ENCODE measurements around the gene SMYD1. TPM values are rescaled to one million over a fixed set of nuclear protein-coding genes. Genes with fewer than 3 reads are reported as not detected.
A peak's percentile ranks its signal among the peaks of the same experiment; 100 is the strongest.
"Not testable (repeated sequence)": the region's sequence is repeated elsewhere in the genome, so short reads cannot be mapped to it uniquely, and the experiment has no call there.

Gene SMYD1
- polyA plus RNA-seq (ENCODE audit: insufficient read length in 4 of 4) = not detected

DNA sequence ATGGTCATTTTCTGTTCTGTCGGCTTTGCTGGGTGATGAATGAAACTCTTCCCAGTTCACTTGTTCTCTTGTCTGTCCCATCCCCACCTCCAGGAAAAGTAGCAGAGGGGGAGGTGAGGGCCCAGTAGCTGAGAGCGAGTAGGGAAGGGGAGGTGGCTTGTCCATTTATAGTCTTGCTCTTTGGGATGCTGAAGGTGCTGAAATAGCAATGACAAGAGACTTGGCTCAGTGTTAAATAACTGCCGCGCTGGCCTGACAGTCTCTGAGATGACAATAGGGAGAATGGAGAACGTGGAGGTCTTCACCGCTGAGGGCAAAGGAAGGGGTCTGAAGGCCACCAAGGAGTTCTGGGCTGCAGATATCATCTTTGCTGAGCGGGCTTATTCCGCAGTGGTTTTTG is at the start of gene SMYD1:
Gene SMYD1, plus strand, starts transcription at position 228 of the 400 bp plus-strand sequence. Its CDS starts 40 bp downstream, at position 268.
- DNase-seq (ENCODE audit: low read depth in 4 of 4, low spot score in 2 of 4) = no peak

- DNase-seq (ENCODE audit: low read depth in 4 of 4, low spot score in 2 of 4) = not testable (repeated sequence)
Observed at GRCh38 chr2:88018077-88018805, 49.4 kb upstream of the SMYD1 start.

- no peak for DNase-seq (ENCODE audit: low read depth in 4 of 4, low spot score in 2 of 4)
Observed at GRCh38 chr2:88018909-88019308, 48.7 kb upstream of the SMYD1 start.

DNA sequence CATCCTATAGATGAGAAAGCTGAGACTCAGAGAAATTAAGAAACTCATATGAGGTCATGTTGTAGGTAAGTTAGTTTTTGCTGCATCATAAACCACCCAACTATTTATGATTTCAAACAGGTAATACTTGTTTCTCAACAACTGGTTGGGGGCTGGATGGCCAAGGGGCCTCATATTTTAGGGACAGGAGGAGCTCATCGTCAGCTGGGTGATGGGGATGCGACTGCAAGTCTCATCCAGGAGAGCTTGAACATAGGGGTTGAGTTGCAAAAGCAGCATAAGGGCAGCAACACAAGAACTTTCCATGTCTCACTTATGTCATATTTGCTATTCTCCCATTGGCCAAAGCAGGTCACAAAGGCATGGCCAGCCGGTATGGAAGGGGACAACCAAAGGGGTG is 47.6 kb upstream of the SMYD1 start:
- no peak for DNase-seq (ENCODE audit: low read depth in 4 of 4, low spot score in 2 of 4)

DNA sequence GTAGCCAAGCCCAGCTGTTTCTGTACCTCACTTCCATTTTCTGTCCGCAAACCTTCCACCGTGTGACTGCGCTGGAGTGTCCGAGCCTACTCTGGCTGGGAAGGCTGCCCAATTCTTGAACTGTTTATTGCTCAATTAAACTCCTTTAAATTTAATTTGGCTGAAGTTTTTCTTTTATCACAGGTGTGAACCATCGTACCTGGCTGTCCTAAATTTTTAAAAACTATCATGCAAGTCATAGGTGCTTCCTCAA is 45.0 kb upstream of the SMYD1 start:
- DNase-seq (ENCODE audit: low read depth in 4 of 4, low spot score in 2 of 4) = no peak

- no peak for DNase-seq (ENCODE audit: low read depth in 4 of 4, low spot score in 2 of 4)
Observed at GRCh38 chr2:88024509-88024908, 43.1 kb upstream of the SMYD1 start.

DNA sequence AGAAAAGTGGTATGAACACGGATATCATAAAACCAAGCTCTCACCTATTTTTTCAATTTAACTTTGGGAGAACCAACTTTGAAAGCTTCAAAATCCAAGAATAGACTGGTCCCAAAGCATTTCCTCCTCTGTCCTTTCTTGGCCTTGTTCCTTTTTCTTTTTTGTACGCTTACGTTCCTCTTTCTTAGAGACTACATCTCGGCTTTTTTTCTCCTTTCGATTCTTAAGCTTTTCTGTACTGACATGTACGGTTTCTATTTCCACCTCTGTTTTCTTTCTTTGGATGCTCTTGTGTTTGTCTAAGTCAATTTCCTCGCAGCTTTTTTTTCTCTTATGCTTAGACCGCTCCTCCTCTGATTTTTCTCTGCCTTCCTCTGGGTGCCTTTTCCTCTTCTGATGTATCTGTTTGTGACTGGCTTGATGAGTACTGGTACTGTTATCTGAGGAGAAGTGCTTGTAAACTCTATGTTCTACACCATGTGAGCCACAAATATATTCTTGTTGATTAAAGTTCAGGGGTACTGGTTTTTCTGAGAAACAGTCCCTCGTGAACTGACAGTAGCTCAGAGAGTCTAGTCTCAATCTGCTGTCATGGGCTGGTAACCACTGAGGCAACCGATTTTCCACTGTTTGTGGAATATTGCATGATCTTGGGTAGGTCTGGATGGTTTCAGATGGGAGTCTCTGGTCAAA is 39.8 kb upstream of the SMYD1 start:
- no peak for DNase-seq (ENCODE audit: low read depth in 4 of 4, low spot score in 2 of 4)

GRCh38 chr2:88028931-88029330 is 38.7 kb upstream of the SMYD1 start:
- DNase-seq (ENCODE audit: low read depth in 4 of 4, low spot score in 2 of 4) = no peak

DNA sequence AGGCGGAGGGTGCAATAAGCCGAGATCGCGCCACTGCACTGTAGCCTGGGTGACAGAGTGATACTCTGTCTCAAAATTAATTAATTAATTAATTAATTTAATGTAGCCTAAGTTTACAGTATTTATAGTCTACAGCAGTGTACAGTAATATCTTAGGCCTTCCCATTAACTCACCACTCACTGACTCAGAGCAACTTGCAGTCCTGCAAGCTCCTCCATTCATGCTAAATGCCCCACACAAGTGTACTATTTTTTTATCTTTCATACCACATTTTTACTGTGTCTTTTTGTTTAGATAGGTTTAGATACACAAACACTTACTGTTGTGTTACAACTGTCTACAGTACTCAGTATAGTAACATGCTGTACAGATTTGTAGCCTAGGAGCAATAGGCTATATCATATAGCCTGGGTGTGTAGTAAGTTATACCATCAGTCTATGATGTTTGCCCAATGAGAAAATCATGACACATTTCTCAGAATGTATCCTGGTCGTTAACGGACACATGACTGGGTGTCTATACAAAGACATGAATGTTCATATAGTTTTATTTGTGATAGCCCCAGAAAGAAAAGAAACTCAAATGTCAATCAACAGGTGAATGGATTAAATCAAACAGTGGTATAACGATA is 35.4 kb upstream of the SMYD1 start:
- no peak for DNase-seq (ENCODE audit: low read depth in 4 of 4, low spot score in 2 of 4)

DNA sequence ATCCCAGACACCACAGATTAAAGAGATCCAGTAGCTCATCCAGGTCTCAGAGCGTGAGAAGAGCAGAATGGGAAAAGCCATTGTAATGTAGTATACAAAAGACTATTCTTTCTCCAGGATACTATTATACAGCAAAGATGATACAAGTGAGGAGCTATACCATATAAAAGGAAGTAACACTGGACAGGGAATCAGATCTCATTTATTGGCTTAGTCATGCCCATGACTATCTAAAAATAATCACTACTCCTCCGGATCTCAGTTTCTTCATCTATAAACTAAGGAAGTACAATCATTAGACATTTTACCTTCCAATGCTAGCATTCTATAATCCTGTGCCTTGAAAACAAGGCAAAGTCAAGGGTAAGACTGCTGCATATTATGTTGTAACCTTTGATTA is 31.4 kb upstream of the SMYD1 start:
- DNase-seq (ENCODE audit: low read depth in 4 of 4, low spot score in 2 of 4) = no peak

DNA sequence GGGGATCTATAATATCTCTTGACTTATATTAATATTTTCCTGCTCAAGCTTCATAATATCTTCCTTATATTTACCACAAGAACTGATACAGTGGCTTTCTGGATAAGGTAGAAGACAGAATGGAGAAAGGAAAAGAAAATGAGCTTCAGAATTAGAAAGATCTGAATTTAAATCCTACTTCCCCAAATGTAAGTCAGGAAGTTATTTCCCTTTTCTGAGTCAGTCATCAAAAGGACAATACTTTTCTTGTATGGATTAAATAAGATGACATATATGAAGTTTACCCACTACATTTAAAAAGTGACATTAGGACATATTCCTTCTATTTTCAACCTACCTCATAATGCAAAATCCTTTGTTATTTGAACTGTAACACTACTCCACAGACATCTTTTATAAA is 31.0 kb upstream of the SMYD1 start:
- no peak for DNase-seq (ENCODE audit: low read depth in 4 of 4, low spot score in 2 of 4)

- no peak for DNase-seq (ENCODE audit: low read depth in 4 of 4, low spot score in 2 of 4)
Observed at GRCh38 chr2:88038263-88039105, 29.1 kb upstream of the SMYD1 start.

- DNase-seq (ENCODE audit: low read depth in 4 of 4, low spot score in 2 of 4) = no peak
Observed at GRCh38 chr2:88042476-88042875, 25.1 kb upstream of the SMYD1 start.

DNA sequence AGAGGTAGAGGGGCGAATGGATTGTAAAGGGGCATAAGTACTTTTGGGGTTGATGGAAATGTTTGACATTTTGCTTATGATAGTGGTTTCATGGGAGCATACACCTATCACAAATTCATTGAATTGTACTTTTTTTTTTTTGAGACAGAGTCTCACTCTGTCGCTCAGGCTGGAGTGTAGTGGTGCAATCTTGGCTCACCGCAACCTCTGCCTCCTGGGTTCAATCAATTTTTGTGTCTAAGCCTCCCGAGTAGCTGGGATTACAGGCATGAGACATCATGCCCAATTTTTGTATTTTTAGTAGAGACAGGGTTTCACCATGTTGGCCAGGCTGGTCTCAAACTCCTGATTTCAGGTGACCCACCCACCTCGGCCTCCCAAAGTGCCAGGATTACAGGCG is 22.1 kb upstream of the SMYD1 start:
- not testable (repeated sequence) for DNase-seq (ENCODE audit: low read depth in 4 of 4, low spot score in 2 of 4)

- DNase-seq (ENCODE audit: low read depth in 4 of 4, low spot score in 2 of 4) = no peak
Observed at GRCh38 chr2:88048541-88048940, 19.1 kb upstream of the SMYD1 start.

- DNase-seq (ENCODE audit: low read depth in 4 of 4, low spot score in 2 of 4) = no peak
Observed at GRCh38 chr2:88049622-88050021, 18.0 kb upstream of the SMYD1 start.

DNA sequence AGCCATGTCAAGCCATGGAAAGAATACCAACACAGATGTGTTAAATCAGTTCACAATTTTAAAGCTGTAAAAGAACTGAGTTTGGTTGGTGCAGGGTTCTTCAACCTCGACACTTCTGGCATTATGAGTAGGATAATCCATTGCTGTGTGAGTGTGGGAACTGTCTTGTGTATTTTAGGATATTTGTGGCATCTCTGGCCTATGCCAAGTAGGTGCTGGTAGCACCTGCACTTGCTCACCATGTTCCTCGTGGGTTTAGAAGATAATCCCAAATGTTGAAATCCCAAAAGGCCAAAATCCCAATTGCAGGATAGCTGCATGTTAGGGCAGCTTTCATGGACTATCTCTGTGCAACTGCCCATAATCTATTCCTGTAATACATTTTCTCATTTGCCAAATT is 15.8 kb upstream of the SMYD1 start:
- no peak for DNase-seq (ENCODE audit: low read depth in 4 of 4, low spot score in 2 of 4)

DNA sequence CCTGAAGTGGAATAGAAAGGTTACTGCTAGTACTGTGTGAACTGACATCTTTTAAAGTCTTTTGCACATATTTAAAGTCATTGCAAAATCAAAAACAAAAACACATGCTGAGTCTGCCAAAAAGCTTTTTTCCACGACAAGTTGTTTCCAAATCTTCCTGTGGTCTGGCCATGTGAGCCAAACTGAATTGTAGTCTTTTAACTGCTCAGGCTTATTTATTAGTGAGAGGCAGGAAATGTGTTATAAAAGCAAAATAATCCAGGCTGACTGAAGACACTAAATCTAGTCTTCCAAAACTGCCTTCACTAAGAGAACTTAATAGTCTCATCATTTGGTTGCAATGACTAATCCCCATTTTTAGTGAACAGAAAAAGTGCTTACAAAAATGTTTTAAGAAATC is 14.3 kb upstream of the SMYD1 start:
- no peak for DNase-seq (ENCODE audit: low read depth in 4 of 4, low spot score in 2 of 4)

DNA sequence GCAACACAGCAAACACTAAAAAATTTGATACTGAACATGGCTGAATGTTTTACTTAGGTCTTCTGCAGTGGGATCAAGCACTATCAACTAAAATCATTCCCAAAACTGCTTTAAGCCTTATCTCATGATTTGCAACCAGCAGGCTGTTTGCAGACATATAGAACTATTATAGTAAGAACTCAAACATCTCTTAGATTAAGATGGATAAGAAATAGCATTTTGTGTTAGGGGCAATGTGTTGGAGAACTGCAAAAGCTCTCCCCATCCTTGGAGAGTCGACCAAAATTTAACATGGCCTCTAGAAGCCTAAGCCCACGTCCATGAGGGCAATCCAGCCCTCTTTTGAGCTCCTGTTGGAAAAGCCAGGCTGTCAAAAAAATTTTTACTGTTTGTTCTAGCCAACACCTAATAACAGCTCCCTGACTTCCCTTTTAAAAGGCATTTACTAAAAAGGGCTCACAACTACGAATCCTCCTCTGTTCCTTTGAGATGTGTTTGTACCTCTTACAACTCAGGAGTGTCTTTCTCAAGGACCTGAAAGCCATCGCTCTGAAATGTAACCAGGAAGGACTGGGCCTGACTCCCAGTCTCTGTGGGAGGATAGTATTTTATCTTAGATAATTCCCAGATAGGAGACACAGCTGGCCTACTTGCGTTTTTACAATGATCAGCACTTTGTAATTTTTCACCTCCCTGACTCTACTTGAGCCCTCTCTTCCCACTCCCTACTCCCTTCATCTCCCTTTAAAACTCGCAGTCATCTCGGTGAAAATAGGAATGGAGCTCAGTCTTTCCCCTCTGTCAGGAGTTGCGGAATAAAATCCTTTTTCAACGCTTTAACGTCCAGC is 13.5 kb upstream of the SMYD1 start:
- DNase-seq (ENCODE audit: low read depth in 4 of 4, low spot score in 2 of 4) = no peak

- DNase-seq (ENCODE audit: low read depth in 4 of 4, low spot score in 2 of 4) = peak in 2 of 4 donors; percentile 22 to 50
Observed at GRCh38 chr2:88054782-88055370, 12.7 kb upstream of the SMYD1 start.
